Left ventricle myocardium inferior (tissue), 1 donor: Measurements from ENCODE around the gene CHTF8. TPM values are rescaled to one million over a fixed set of nuclear protein-coding genes. Genes with fewer than 3 reads are reported as not detected.
A peak's percentile ranks its signal among the peaks of the same experiment; 100 is the strongest.

ENCODE experiments used
- DNase-seq: peaks from one replicate; pipeline ENCODE4 v3.0.0-alpha.2; 2020
- H3K27ac ChIP-seq: fragments of 200-600 bp; replicated peaks from 2 replicates; pipeline ENCODE4 v1.8.0; 2021
- H3K27me3 ChIP-seq: fragments of 200-600 bp; 2 replicates; pipeline ENCODE4 v1.8.0; 2021; ENCODE audit warnings: low read depth
- H3K36me3 ChIP-seq: fragments of 200-600 bp; 2 replicates; pipeline ENCODE4 v1.8.0; 2021
- H3K4me1 ChIP-seq: fragments of 200-600 bp; 2 replicates; pipeline ENCODE4 v1.8.0; 2021
- H3K4me3 ChIP-seq: fragments of 200-600 bp; 2 replicates; pipeline ENCODE4 v1.8.0; 2021; ENCODE audit warnings: mild to moderate bottlenecking, moderate library complexity
- H3K9me3 ChIP-seq: fragments of 200-600 bp; replicated peaks from 2 replicates; pipeline ENCODE4 v1.8.0; 2021
- CTCF ChIP-seq: fragments of 200-600 bp; IDR thresholded peaks from 2 replicates; pipeline ENCODE4 v1.8.0; 2021; ENCODE audit warnings: antibody characterized with exemption, mild to moderate bottlenecking, borderline replicate concordance
- intact Hi-C: fragments of 100-400 bp; cut with micrococcal nuclease; formaldehyde crosslinking; loops from one replicate; pipeline ENCODE4 v1.11.0; 2022
- total RNA-seq: library from RNA; stranded (reverse); fragmentation: NEBNext Ultra II Directional; extraction: Animal tissue kit (Norgen Biotek cat#: 25700); gene quantifications from one replicate; pipeline ENCODE4 v1.2.1, GENCODE V29; 2021
- donor health status: DM: no; HTN: yes; CAD: no; lungs with severe emphysema.

The CHTF8 gene
- total RNA-seq, 1 donor from 2014 or later: 52.4 TPM

GRCh38 chr16:69171325-69172084, 39.1 kb upstream of the CHTF8 start:
- DNase-seq: no peak
- intact Hi-C loops: no loop called here
- H3K4me1 ChIP-seq: peaks cover 20% of the 10 kb centered on the region
- no peaks in the 10 kb centered on the region for H3K9me3 ChIP-seq
- H3K27me3 ChIP-seq: no peaks in the 10 kb centered on the region
- no peak overlapping the region for H3K4me3 ChIP-seq
- H3K36me3 ChIP-seq: peaks cover 38% of the 10 kb centered on the region
- TF ChIP-seq CTCF: no peak
- H3K27ac ChIP-seq: peak overlapping the region; percentile 55

- TF ChIP-seq CTCF: no peak
- Histone ChIP-seq H3K27ac (no peak overlapping the region), H3K4me3 (no peak overlapping the region), H3K9me3 (no peaks in the 10 kb centered on the region), H3K4me1 (peaks cover 24% of the 10 kb centered on the region), H3K36me3 (peaks cover 54% of the 10 kb centered on the region), H3K27me3 (no peaks in the 10 kb centered on the region)
- intact Hi-C loops: no loop called here
- no peak for DNase-seq
Measured at GRCh38 chr16:69169607-69170352, 37.4 kb upstream of the CHTF8 start.

- no peak for DNase-seq
- Histone ChIP-seq H3K4me3 (no peak overlapping the region), H3K27ac (no peak overlapping the region), H3K9me3 (no peaks in the 10 kb centered on the region), H3K4me1 (peaks cover 17% of the 10 kb centered on the region), H3K27me3 (no peaks in the 10 kb centered on the region), H3K36me3 (peaks cover 61% of the 10 kb centered on the region)
- intact Hi-C loops: no loop called here
- TF ChIP-seq CTCF: no peak
Measured at GRCh38 chr16:69169051-69169450, 36.7 kb upstream of the CHTF8 start.

DNA sequence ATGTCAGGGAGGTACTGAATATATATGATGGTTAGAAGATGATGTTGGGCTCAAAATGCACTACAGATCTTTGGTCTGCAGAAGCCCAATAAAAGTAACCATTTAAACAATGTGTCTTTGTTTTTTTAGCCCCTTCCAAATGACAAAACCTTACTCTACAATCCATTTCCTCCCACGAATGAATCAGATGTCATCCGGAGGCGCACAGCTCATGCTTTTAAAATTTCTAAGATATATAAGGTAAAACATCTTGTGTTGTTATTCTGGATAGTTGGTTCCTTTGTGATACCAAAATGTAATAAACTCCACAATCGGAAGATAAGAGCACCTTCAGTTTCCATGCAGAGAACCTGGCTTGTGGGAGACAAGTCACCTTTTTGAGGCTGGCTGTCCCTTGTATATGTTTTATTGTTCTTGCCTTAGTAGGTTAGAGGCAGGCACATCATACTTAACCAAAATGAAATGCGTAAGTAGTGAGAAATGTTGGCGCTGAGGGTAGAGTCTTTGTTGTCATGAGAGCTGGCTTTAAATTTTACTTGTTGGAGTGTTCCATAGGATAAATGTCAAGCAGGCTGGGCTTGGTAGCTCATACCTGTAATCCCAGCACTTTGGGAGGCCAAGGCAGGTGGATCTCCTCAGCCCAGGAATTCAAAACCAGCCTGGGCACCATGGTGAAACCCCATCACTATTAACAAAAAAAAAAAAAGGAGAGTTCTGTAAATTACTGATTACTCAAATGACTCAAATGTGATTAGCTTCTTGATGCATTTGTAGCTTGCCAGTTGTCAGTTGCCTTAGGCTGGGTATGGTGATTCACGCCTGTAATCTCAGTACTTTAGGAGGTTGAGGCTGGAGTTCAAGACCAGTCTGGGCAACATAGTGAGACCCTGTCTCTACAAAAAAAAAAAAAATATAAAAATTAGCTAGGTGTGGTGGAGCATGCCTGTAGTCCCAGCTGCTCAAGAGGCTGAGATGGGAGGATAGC, 34.9 kb upstream of the CHTF8 start:
- intact Hi-C loops: no loop called here
- H3K4me1 ChIP-seq: peaks cover 4% of the 10 kb centered on the region
- H3K9me3 ChIP-seq: no peaks in the 10 kb centered on the region
- H3K4me3 ChIP-seq: no peak overlapping the region
- DNase-seq: no peak
- H3K27me3 ChIP-seq: no peaks in the 10 kb centered on the region
- no peak overlapping the region for H3K27ac ChIP-seq
- H3K36me3 ChIP-seq: peaks cover 77% of the 10 kb centered on the region
- no peak for TF ChIP-seq CTCF

DNA sequence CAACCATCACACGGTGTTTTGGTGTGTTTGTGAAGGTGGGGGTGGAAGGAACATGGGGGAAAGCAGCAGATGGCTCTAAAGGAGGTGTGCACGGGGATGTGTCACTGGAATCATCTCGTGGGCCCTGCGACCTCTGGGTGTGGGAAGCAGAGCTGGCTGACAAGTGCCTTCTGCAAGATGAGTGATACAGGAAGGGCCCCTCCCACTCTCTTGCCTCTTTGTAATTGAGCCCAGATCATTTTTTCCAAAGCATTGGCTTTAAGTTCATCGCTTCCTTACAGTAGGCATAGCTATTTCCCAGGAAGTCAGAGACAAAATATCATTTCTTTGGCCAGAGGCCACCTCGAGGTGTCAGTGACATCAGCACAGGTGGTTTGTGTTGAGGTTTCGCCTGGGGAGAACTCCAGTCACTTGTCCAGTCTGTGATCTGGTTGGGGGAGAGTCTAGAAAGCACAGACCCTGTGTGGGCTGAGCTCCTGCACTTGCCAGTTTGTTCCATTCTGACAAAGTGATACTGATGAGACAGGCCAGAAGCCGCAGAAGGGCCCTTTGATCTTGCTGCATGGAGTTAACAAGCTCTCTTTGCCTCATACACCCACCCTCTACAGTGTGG, 33.9 kb upstream of the CHTF8 start:
- peaks cover 4% of the 10 kb centered on the region for H3K4me1 ChIP-seq
- no peaks in the 10 kb centered on the region for H3K9me3 ChIP-seq
- TF ChIP-seq CTCF: no peak
- H3K36me3 ChIP-seq: peaks cover 86% of the 10 kb centered on the region
- H3K4me3 ChIP-seq: no peak overlapping the region
- H3K27me3 ChIP-seq: no peaks in the 10 kb centered on the region
- intact Hi-C loops: no loop called here
- no peak for DNase-seq
- no peak overlapping the region for H3K27ac ChIP-seq
